ENCODE measurements around the gene PPFIA4. TPM values are rescaled to one million over a fixed set of nuclear protein-coding genes. Genes with fewer than 3 reads are reported as not detected.

PPFIA4 gene
- total RNA-seq (2022; extraction: Qiagen RNA extraction; ENCODE audit: low read depth): 0.21 to 0.74 TPM (median 0.40 TPM) in 5 replicates

DNA sequence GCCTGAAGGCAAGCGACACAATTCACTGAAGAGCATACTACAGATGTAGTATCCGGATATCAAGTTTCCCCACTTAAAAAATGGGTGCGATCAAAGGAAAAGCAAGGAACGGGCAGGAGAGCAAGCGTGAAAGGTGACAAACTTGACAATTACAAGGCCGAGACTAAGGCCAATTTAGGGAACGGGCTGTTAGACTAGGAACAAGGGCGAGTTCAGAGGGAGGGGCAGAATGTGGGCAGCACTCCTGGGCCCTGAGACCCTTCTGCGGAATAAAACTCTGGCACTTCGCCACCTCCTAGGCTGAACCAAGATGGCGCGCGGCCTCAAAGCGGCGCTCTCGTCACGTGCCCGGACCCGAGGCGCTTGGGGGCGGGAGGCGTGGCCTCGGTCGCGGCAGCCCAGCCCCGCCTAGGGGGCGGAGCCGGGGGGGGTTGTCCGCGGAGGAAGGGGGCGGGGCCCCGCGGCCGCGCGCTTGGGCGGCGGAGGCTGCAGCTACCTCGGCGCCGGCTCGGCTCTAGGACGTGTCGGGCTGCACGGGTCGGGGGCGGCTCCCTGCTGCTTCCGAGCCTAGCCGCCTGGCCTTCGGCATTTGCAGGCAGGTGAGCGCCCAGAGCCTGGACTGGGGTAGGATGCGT lies at the start of gene PPFIA4:
Gene PPFIA4 (plus strand): TSS at position 461 of the 635 bp plus-strand sequence. CDS start 12,518 bp downstream, outside the sequence.

GRCh38 chr1:203006948-203007871 lies 19.1 kb upstream of the PPFIA4 start, which contains the start of gene TMEM183A:
TSS of gene TMEM183A (plus strand) at chr1:203007374. CDS start at chr1:203007466, 92 bp downstream.

GRCh38 chr1:203085528-203086406 lies 59.5 kb downstream of the PPFIA4 start, which contains the start of gene MYOG:
TSS of gene MYOG (minus strand) at chr1:203086012. CDS start at chr1:203085961, 51 bp downstream.

GRCh38 chr1:203127666-203128430 lies 101.6 kb downstream of the PPFIA4 start, which contains the start of gene ADORA1:
TSS of gene ADORA1 (plus strand) at chr1:203127726. CDS start at chr1:203128842, 1,116 bp downstream.

Other genes with a start within 250 kb of the PPFIA4 start
- gene KDM5B, start 218.1 kb upstream of the PPFIA4 start, total RNA-seq (2022; extraction: Qiagen RNA extraction; ENCODE audit: low read depth): 14.8 to 20.7 TPM (median 18.7 TPM) in 5 replicates
- 2.5 to 4.3 TPM (median 3.4 TPM) in 5 replicates for gene PCAT6, start 215.5 kb upstream of the PPFIA4 start, total RNA-seq (2022; extraction: Qiagen RNA extraction; ENCODE audit: low read depth)
- 13.6 to 15.1 TPM (median 14.1 TPM) in 5 replicates for gene RABIF, start 137.3 kb upstream of the PPFIA4 start, total RNA-seq (2022; extraction: Qiagen RNA extraction; ENCODE audit: low read depth)
- 16.8 to 20.6 TPM (median 18.8 TPM) in 5 replicates for gene KLHL12, start 99.3 kb upstream of the PPFIA4 start, total RNA-seq (2022; extraction: Qiagen RNA extraction; ENCODE audit: low read depth)
- gene ADIPOR1, start 68.2 kb upstream of the PPFIA4 start, total RNA-seq (2022; extraction: Qiagen RNA extraction; ENCODE audit: low read depth): 59.5 to 72.0 TPM (median 71.2 TPM) in 5 replicates
- gene CYB5R1, start 59.2 kb upstream of the PPFIA4 start, total RNA-seq (2022; extraction: Qiagen RNA extraction; ENCODE audit: low read depth): 20.9 to 24.3 TPM (median 21.7 TPM) in 5 replicates
- gene TMEM183A, start 19.1 kb upstream of the PPFIA4 start, total RNA-seq (2022; extraction: Qiagen RNA extraction; ENCODE audit: low read depth): 47.8 to 54.5 TPM (median 50.0 TPM) in 5 replicates
- gene MYOG, start 59.5 kb downstream of the PPFIA4 start, total RNA-seq (2022; extraction: Qiagen RNA extraction; ENCODE audit: low read depth): not detected in 5 replicates
- gene ADORA1, start 101.2 kb downstream of the PPFIA4 start, total RNA-seq (2022; extraction: Qiagen RNA extraction; ENCODE audit: low read depth): 0.62 to 1.5 TPM (median 1.3 TPM) in 5 replicates
- not detected in 5 replicates for gene MYBPH, start 149.3 kb downstream of the PPFIA4 start, total RNA-seq (2022; extraction: Qiagen RNA extraction; ENCODE audit: low read depth)
- not detected in 5 replicates for gene CHI3L1, start 160.2 kb downstream of the PPFIA4 start, total RNA-seq (2022; extraction: Qiagen RNA extraction; ENCODE audit: low read depth)
- gene CHIT1, start 203.2 kb downstream of the PPFIA4 start, total RNA-seq (2022; extraction: Qiagen RNA extraction; ENCODE audit: low read depth): not detected in 5 replicates